Measurements from ENCODE around the gene TAF3.
"Not testable (repeated sequence)": the region's sequence is repeated elsewhere in the genome, so short reads cannot be mapped to it uniquely, and the experiment has no call there.

TAF3 gene

GRCh38 chr10:7972367-7972766 is 154.1 kb downstream of the TAF3 start:
- DNase-seq (ENCODE audit: low spot score) = no peak

- DNase-seq (ENCODE audit: low spot score) = no peak
These were observed 161.9 kb downstream of the TAF3 start for GRCh38 chr10:7980196-7980595.

DNA sequence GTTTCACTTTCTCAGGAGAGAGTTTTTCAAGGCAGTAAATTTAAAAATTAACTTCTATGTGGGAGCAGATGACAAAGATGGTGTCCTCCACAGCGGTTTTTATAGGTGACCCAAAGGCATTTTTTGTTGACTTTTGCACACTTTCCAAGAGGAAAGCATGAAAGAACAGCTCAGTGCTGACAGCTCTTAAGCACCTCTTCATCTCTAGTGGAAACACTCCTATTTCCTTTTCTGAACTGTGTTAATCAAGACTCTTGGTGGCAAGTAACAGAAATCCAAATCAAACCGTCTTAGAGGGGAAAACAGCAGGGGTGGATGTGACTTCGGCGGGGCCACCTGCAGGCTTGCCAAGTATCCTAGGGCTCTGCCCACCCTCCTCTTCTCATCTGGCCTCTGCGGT is 164.4 kb downstream of the TAF3 start:
- DNase-seq (ENCODE audit: low spot score) = no peak

DNA sequence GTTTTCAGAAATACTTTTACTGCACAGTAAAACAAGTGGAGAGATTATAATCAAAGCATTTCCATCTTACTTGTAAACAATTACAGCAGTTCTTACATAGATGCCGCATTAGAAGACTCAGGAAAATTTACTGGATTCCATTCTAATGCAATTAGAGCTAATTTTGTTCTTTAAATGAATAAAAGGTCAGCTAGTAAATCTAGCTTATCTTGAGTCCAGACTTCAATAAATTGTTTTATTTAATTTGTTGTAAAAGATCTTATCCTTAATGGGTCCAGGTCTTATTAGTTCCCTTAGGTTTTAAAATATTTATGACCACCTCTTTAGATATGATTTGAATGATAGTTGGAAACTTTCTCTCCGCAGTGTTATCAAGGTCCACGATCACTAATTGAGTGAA is 166.0 kb downstream of the TAF3 start:
- DNase-seq (ENCODE audit: low spot score) = no peak

- DNase-seq (ENCODE audit: low spot score) = no peak
These were observed 166.6 kb downstream of the TAF3 start for GRCh38 chr10:7984896-7985295.

DNA sequence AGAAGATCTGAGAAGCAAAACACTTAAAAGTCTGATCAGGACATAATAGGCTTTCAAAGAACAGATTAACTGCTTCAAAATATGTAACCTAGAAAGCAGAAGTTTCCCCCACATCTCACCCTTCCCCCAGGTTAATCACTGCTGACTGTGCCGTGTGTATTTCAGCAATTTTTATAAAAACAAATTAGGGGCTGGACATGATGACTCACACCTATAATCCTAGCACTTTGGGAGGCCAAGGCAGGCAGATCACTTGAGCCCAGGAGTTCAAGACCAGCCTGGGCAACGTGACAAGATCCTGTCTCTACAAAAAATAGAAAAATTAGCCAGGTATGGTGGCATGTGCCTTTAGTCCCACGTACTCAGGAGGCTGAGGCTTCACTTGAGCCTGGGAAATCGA is 168.5 kb downstream of the TAF3 start:
- DNase-seq (ENCODE audit: low spot score) = peak; percentile 3

DNA sequence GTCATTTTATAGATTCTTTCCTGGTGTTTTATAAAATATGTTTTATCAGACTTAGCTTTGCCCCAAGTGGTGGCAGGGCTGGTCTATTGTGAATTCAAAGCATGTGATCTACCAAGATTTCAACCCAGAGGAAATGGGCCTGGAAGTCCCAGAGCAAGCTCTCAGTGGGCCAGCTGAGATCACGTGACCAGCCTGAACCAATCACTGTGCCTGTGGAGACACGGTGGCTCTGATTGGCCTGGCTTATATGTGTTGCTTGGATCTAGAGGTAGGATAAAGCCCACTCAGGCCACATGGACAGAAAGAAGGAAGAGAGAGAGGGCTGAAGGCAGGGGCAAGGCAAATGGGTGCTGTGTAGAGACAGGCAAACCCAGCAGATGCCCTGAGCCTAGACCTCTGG is 170.7 kb downstream of the TAF3 start:
- no peak for DNase-seq (ENCODE audit: low spot score)

DNA sequence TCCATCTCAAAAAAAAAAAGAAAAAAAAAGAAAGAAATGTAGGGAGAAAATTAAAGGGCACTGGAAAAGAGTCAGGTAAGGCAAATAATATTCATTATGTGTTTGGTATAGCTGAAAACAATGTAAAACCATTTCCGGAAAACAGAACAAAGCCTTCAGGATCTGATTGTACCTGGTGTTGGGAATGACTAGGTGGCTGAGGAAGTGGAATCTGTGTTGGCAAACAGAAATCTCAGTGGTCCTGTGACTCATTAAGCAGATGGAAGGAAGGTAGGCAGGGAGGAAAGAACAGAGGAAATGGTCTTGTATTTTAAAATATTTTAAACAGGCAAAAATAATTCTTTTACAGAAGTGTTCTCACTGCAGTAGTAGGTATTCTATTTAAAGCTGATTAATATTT is 180.5 kb downstream of the TAF3 start:
- DNase-seq (ENCODE audit: low spot score) = no peak

DNA sequence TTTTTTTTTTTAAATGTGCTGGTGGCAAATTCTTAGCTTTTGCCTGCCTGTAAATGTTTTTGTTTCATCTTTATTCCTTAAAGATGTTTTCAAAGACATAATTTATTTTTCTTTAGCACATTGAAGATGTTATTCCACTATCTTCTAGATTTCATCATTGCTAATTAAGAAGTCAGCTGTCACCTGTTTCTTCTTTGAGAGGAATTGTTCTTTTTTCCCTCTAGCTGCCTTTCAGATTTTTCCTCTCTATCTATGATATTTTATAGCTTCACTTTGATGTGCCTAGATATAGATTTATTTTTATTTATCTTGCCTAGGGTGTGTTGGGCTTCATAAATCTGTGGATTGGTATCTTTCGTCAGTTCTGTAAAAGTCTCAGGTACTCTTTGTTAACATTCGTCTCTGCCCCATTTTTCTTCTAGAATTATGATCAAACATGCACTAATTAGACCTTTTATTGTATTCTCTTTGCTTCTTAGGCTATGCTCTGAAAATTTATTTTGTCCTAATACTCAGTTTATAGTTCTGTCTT is 186.2 kb downstream of the TAF3 start:
- DNase-seq (ENCODE audit: low spot score) = no peak

- no peak for DNase-seq (ENCODE audit: low spot score)
These were observed 188.1 kb downstream of the TAF3 start for GRCh38 chr10:8006274-8006999.

- no peak for DNase-seq (ENCODE audit: low spot score)
These were observed 190.7 kb downstream of the TAF3 start for GRCh38 chr10:8009031-8009430.

- DNase-seq (ENCODE audit: low spot score) = peak; percentile 24
These were observed 194.7 kb downstream of the TAF3 start for GRCh38 chr10:8013006-8013405.

DNA sequence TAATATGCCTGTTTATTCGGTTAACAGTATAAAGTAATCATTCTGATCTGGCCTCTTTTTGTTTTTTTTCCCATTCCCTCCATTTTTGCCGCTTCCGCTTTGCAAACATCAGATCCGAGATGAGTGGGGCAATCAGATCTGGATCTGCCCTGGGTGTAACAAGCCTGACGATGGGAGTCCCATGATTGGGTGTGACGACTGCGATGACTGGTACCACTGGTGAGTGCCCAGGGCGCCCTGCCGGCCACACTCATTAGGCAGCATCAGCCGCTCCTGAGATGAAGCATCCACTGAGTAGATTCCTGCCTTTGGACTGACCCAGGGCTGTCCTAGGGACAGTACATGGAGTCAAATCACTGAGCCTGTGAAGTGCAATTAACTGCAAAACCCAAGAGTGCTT is 195.3 kb downstream of the TAF3 start:
- no peak for DNase-seq (ENCODE audit: low spot score)

DNA sequence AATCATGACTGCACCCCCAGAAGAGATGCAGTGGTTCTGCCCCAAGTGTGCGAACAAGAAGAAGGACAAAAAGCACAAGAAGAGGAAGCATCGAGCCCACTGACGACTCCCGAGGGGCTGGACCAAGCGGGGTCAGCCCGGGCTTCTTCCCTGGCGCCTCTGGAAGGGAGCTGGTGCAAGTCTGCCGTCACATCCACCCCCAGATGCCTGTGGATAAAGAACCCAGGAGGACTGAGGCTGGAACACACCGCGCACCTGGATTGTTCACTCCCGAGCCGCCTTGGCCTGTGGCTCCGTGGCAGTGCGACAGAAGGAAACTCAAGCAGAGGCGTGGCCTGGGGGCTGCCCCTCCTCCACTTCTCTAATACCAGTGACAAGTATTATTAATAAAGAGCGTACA is 196.3 kb downstream of the TAF3 start:
- no peak for DNase-seq (ENCODE audit: low spot score)

- DNase-seq (ENCODE audit: low spot score) = no peak
These were observed 199.0 kb downstream of the TAF3 start for GRCh38 chr10:8017277-8017676.

DNA sequence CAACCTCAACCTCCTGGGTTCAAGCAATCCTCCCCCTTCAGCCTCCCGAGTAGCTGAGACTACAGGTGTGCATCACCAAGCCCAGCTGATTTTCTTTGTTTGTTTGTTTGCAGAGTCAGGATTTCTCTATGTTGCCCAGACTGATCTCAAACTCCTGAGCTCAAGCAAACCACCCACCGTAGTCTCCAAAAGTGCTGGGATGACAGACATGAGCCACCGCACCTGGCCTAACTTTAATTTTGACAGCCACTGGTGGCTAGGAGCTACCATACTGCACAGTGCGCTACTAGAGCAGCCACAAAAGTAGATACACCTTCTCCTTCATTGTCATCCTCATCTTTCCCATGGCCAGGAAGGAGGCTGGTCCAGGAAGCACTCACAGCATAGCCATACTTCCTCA is 205.0 kb downstream of the TAF3 start:
- no peak for DNase-seq (ENCODE audit: low spot score)

- DNase-seq (ENCODE audit: low spot score) = no peak
These were observed 205.5 kb downstream of the TAF3 start for GRCh38 chr10:8023851-8024250.

DNA sequence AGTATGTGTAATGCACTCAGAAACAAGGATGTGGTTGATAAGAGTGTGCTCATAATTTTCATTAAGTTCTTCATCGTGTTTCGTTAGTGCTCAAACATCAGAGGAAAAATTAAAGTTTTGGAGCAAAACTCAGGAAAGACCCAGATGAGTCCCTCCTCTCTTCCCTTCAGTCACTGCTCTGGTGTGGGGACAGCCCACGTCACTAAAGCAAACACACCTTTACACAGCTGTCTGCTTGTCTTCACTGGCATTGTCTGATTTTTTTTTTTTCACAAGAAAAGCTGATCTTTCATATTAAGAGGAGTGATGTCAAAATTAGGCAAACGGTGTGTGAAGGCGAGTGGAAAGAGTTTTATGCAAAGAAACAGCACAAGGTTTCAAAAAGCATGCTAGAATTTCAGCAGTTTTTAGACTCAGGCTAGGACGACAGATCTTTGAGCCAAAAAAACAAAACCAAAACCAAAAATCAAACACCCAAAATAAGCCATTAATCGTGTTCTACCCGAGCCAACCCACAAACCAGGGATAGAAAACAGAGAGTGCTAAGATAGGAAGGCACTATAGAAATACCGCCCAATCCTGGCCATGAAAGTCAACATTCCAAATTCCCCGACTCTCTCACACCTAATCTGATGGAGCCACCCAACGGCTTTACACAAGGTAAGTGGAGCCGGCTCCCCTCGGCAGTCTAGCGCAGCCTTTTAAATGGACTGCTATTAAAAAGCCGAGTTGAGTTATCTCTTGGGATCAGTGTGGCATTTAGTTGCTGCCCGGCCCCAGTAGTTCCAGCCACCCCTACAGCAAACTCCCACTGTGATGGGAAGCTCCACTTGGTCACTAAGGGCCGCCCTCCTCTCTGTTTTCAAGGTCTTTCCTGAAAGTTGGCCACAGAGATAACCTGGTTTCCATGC is 208.3 kb downstream of the TAF3 start:
- DNase-seq (ENCODE audit: low spot score) = peak; percentile 8

GRCh38 chr10:8031211-8031610 is 212.9 kb downstream of the TAF3 start:
- DNase-seq (ENCODE audit: low spot score) = not testable (repeated sequence)

DNA sequence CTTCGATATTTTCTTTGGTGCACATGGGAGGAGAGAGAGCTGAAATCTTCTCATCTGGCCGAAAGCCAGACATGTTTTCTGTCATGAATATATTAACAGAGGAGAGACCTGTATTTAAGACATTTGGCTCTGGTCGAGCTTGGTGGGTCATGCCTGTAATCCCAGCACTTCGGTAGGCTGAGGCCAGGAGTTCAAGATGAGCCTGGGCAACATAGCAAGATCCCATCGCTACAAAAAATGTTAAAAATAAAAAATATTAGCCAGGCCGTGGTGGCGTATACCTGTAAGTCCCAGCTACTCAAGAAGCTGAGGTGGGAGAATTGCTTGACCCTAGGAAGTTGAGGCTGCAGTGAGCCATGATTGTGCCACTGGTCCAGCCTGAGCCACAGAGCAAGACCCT is 214.3 kb downstream of the TAF3 start:
- DNase-seq (ENCODE audit: low spot score) = no peak

- DNase-seq (ENCODE audit: low spot score) = no peak
These were observed 215.6 kb downstream of the TAF3 start for GRCh38 chr10:8033812-8034465.

- DNase-seq (ENCODE audit: low spot score) = no peak
These were observed 216.2 kb downstream of the TAF3 start for GRCh38 chr10:8034466-8035005.

All from LoVo (cell line).